ENCODE data around the gene NCOA3. TPM values are rescaled to one million over a fixed set of nuclear protein-coding genes. Genes with fewer than 3 reads are reported as not detected.
A peak's percentile ranks its signal among the peaks of the same experiment; 100 is the strongest.
"Not testable (repeated sequence)": the region's sequence is repeated elsewhere in the genome, so short reads cannot be mapped to it uniquely, and the experiment has no call there.

Gene NCOA3
- polyA plus RNA-seq, 3 donors, result 13.5 to 21.8 (median 21.3) TPM

DNA sequence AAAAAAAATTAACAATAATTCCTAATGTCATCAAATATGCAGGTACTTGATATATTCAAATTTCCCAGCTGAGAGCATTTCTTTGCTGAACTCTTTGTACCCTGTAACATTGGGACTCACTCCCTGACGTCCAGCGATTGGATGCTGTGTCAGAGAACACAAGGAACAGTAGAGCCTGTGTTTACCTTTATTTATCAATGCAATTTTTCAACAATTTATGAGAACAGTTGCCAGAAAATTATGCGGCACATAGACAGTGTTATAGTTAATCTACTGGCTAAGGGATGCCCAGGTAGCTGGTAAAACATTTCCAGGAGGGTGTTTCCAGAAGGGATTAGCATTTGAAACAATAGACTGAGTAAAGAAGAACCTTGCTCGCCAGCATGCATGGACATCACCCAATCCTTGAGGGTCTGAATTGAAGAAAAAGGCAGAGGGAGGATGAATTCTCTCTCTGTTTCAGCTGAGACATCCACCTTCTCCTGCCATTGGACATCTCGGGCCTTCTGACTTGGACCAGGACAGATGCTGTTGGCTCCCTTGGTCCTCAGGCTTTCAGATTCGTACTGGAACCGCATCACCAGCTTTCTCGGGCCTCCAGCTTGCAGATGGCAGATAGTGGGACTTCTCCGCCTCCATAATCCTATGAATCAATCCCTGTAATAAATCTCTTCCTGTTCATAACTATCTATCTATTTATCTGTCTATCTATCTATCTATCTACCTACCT is 42.2 kb upstream of the NCOA3 start:
- no peak overlapping the region for H3K27ac Mint-ChIP-seq
- intact Hi-C loops (cut with micrococcal nuclease), result no loop called here
- Histone ChIP-seq H3K4me3 (replicated peaks in 1 of 3; ENCODE audit: low read depth in 2 of 3, low read length in 3 of 3) (no peak overlapping the region), H3K9ac (ENCODE audit: insufficient read depth, low read length, poor library complexity, severe bottlenecking) (no peak overlapping the region), H3K27me3 (ENCODE audit: control insufficient read depth in 2 of 2, insufficient read depth in 2 of 2, low read length in 2 of 2) (no peaks in the 10 kb centered on the region), H4K20me1 (ENCODE audit: insufficient read depth, low read length) (no peaks in the 10 kb centered on the region), H3K4me1 (ENCODE audit: control insufficient read depth in 1 of 2, insufficient read depth in 2 of 2, low read length in 2 of 2) (peaks cover 18 to 21% of the 10 kb centered on the region in 2 donors), H3K36me3 (replicated peaks in 1 of 2; ENCODE audit: control insufficient read depth in 1 of 2, insufficient read depth in 2 of 2, low read length in 2 of 2) (no peaks in the 10 kb centered on the region), H2AFZ (ENCODE audit: insufficient read depth, low read depth, low read length, poor library complexity, severe bottlenecking) (no peak overlapping the region), H3K4me2 (replicated peaks; ENCODE audit: extremely low read depth, low read length, poor library complexity, severe bottlenecking) (no peak overlapping the region), H3K9me3 (replicated peaks in 1 of 2; ENCODE audit: control insufficient read depth in 1 of 2, insufficient read depth in 1 of 2, low read length in 2 of 2) (no peaks in the 10 kb centered on the region), H3K79me2 (ENCODE audit: insufficient read depth, low read length) (no peaks in the 10 kb centered on the region), H3K27ac (ENCODE audit: low read depth in 1 of 2, low read length in 2 of 2) (no peak overlapping the region)
- WGBS (ENCODE audit: insufficient coverage), result 95% methylated on average over 6 of the region's 9 CpGs
- no peak for DNase-seq
- H3K36me3 Mint-ChIP-seq, result no peaks in the 10 kb centered on the region
- H3K4me3 Mint-ChIP-seq, result peak overlapping the region in 1 of 2 donors; percentile 35
- H3K4me1 Mint-ChIP-seq, result peaks cover 22% of the 10 kb centered on the region
- peaks cover 0 to 6% (median 1%) of the 10 kb centered on the region in 3 donors for H3K27me3 Mint-ChIP-seq (ENCODE audit: low read depth in 3 of 3)
- TF ChIP-seq, protein P1, sequence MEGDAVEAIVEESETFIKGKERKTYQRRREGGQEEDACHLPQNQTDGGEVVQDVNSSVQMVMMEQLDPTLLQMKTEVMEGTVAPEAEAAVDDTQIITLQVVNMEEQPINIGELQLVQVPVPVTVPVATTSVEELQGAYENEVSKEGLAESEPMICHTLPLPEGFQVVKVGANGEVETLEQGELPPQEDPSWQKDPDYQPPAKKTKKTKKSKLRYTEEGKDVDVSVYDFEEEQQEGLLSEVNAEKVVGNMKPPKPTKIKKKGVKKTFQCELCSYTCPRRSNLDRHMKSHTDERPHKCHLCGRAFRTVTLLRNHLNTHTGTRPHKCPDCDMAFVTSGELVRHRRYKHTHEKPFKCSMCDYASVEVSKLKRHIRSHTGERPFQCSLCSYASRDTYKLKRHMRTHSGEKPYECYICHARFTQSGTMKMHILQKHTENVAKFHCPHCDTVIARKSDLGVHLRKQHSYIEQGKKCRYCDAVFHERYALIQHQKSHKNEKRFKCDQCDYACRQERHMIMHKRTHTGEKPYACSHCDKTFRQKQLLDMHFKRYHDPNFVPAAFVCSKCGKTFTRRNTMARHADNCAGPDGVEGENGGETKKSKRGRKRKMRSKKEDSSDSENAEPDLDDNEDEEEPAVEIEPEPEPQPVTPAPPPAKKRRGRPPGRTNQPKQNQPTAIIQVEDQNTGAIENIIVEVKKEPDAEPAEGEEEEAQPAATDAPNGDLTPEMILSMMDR (IDR thresholded peaks at IDR 0.05), result no peak
- no peaks in the 10 kb centered on the region for H3K9me3 Mint-ChIP-seq

DNA sequence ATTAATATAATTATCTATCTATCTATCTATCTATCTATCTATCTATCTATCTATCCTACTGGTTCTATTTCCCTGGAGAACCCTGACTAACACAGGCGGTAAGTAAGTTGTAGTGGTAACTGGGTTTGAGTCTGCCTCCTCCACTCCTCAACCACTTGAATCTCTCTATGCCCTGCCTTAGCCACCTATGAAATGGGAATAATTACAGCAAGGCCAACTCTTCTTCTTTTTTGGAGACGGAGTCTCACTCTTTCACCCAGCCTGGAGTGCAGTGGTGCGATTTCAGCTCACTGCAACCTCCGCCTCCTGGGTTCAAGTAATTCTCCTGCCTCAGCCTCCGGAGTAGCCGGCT is 41.0 kb upstream of the NCOA3 start:
- H3K36me3 ChIP-seq (replicated peaks in 1 of 2; ENCODE audit: control insufficient read depth in 1 of 2, insufficient read depth in 2 of 2, low read length in 2 of 2); H4K20me1 ChIP-seq (ENCODE audit: insufficient read depth, low read length); H3K27ac ChIP-seq (ENCODE audit: low read depth in 1 of 2, low read length in 2 of 2); H3K4me3 Mint-ChIP-seq; H3K36me3 Mint-ChIP-seq; H3K27ac Mint-ChIP-seq; H2AFZ ChIP-seq (ENCODE audit: insufficient read depth, low read depth, low read length, poor library complexity, severe bottlenecking); H3K9me3 ChIP-seq (replicated peaks in 1 of 2; ENCODE audit: control insufficient read depth in 1 of 2, insufficient read depth in 1 of 2, low read length in 2 of 2); H3K4me3 ChIP-seq (replicated peaks in 1 of 3; ENCODE audit: low read depth in 2 of 3, low read length in 3 of 3); H3K9me3 Mint-ChIP-seq; H3K9ac ChIP-seq (ENCODE audit: insufficient read depth, low read length, poor library complexity, severe bottlenecking); DNase-seq; intact Hi-C loops (cut with micrococcal nuclease); H3K4me2 ChIP-seq (replicated peaks; ENCODE audit: extremely low read depth, low read length, poor library complexity, severe bottlenecking); H3K79me2 ChIP-seq (ENCODE audit: insufficient read depth, low read length); H3K27me3 ChIP-seq (ENCODE audit: control insufficient read depth in 2 of 2, insufficient read depth in 2 of 2, low read length in 2 of 2); H3K27me3 Mint-ChIP-seq (ENCODE audit: low read depth in 3 of 3): not testable (repeated sequence)
- peaks cover 11 to 17% of the 10 kb centered on the region in 2 donors for H3K4me1 ChIP-seq (ENCODE audit: control insufficient read depth in 1 of 2, insufficient read depth in 2 of 2, low read length in 2 of 2)
- WGBS (ENCODE audit: insufficient coverage), result 100% methylated on average over 5 of the region's 6 CpGs
- peaks cover 19% of the 10 kb centered on the region for H3K4me1 Mint-ChIP-seq

Data from CD14-positive monocyte (primary cell).